ENCODE measurements around the gene NKD2. TPM values are rescaled to one million over a fixed set of nuclear protein-coding genes. Genes with fewer than 3 reads are reported as not detected.

Gene NKD2
- total and polyA plus RNA-seq, 9 of the 15 experiments (the other 6 are each of a cell fraction or from before 2014, with no cell fraction given), result 0.09 to 0.64 (median 0.27) TPM; not detected in 5

GRCh38 chr5:1015507-1015906 is 6.9 kb downstream of the NKD2 start:
- TF ChIP-seq, protein P1, sequence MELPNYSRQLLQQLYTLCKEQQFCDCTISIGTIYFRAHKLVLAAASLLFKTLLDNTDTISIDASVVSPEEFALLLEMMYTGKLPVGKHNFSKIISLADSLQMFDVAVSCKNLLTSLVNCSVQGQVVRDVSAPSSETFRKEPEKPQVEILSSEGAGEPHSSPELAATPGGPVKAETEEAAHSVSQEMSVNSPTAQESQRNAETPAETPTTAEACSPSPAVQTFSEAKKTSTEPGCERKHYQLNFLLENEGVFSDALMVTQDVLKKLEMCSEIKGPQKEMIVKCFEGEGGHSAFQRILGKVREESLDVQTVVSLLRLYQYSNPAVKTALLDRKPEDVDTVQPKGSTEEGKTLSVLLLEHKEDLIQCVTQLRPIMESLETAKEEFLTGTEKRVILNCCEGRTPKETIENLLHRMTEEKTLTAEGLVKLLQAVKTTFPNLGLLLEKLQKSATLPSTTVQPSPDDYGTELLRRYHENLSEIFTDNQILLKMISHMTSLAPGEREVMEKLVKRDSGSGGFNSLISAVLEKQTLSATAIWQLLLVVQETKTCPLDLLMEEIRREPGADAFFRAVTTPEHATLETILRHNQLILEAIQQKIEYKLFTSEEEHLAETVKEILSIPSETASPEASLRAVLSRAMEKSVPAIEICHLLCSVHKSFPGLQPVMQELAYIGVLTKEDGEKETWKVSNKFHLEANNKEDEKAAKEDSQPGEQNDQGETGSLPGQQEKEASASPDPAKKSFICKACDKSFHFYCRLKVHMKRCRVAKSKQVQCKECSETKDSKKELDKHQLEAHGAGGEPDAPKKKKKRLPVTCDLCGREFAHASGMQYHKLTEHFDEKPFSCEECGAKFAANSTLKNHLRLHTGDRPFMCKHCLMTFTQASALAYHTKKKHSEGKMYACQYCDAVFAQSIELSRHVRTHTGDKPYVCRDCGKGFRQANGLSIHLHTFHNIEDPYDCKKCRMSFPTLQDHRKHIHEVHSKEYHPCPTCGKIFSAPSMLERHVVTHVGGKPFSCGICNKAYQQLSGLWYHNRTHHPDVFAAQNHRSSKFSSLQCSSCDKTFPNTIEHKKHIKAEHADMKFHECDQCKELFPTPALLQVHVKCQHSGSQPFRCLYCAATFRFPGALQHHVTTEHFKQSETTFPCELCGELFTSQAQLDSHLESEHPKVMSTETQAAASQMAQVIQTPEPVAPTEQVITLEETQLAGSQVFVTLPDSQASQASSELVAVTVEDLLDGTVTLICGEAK (IDR thresholded peaks at IDR 0.05), result no peak
- TF ChIP-seq, protein P1 (CRISPR knock-in tag; IDR thresholded peaks at IDR 0.05), result no peak
- TF ChIP-seq, protein P2, sequence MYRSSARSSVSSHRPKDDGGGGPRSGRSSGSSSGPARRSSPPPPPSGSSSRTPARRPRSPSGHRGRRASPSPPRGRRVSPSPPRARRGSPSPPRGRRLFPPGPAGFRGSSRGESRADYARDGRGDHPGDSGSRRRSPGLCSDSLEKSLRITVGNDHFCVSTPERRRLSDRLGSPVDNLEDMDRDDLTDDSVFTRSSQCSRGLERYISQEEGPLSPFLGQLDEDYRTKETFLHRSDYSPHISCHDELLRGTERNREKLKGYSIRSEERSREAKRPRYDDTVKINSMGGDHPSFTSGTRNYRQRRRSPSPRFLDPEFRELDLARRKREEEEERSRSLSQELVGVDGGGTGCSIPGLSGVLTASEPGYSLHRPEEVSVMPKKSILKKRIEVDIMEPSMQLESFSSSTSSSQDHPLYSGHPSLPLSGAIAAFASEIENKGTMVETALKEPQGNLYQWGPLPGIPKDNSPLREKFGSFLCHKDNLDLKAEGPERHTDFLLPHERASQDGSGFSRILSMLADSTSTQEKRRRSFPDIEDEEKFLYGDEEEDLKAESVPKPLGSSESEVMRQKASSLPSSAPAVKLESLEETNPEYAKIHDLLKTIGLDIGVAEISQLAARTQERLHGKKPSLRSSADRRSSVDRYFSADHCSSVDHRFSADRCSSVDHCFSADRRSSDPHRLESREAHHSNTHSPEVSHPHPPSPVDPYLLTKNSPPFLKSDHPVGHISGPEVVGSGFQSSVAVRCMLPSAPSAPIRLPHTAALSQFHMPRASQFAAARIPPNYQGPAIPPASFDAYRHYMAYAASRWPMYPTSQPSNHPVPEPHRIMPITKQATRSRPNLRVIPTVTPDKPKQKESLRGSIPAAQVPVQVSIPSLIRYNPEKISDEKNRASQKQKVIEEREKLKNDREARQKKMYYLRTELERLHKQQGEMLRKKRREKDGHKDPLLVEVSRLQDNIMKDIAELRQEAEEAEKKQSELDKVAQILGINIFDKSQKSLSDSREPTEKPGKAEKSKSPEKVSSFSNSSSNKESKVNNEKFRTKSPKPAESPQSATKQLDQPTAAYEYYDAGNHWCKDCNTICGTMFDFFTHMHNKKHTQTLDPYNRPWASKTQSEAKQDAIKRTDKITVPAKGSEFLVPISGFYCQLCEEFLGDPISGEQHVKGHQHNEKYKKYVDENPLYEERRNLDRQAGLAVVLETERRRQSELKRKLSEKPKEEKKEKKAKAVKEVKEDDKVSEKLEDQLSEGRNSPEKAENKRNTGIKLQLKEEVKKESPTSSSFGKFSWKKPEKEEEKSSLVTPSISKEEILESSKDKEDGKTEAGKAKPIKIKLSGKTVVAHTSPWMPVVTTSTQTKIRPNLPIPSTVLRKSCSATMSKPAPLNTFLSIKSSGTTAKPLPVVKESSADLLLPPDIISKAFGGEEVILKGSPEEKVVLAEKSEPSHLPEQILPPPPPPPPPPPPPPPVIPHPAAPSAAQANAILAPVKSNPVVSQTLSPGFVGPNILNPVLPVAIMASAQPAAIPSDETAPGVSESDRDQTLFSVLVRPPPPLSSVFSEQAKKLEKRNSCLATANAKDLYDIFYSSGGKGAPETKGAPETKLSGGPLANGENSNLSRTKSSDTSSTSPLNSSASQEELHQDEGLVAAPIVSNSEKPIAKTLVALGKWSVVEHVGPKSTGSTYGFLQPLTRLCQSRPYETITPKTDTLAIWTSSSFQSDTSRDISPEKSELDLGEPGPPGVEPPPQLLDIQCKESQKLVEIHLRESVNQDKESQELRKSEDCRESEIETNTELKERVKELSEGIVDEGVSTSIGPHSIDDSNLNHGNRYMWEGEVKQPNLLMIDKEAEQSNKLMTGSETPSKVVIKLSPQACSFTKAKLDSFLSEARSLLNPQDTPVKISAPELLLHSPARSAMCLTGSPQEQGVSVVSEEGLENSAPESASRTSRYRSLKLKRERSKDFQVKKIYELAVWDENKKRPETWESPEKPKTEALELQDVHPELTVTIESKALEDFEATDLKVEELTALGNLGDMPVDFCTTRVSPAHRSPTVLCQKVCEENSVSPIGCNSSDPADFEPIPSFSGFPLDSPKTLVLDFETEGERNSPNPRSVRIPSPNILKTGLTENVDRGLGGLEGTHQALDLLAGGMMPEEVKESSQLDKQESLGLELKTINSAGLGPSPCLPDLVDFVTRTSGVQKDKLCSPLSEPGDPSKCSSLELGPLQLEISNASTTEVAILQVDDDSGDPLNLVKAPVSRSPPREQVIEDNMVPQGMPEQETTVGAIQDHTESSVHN (IDR thresholded peaks at IDR 0.05; ENCODE audit: borderline replicate concordance in 1 of 2, low read depth in 1 of 2), result no peak
- Histone ChIP-seq H3K9ac (ENCODE audit: insufficient read depth in 1 of 2, low read depth in 2 of 2, low read length in 2 of 2) (no peak overlapping the region), H3K4me2 (ENCODE audit: insufficient read depth, low read length) (no peak overlapping the region), H4K20me1 (replicated peaks; ENCODE audit: control insufficient read depth, insufficient read depth, low read length) (peaks cover 50% of the 10 kb centered on the region), H3K79me2 (ENCODE audit: control insufficient read depth, insufficient read depth, low read length) (no peaks in the 10 kb centered on the region), H3K27ac (ENCODE audit: extremely low read depth, low read depth, low read length) (no peak overlapping the region), H3K27me3 (ENCODE audit: control insufficient read depth in 2 of 2, insufficient read depth in 2 of 2, low read length in 2 of 2) (peaks cover 60 to 100% of the 10 kb centered on the region in 2 experiments), H3K9me1 (ENCODE audit: control insufficient read depth, insufficient read depth, low read length) (no peaks in the 10 kb centered on the region), H3K4me1 (replicated peaks in 1 of 2; ENCODE audit: control insufficient read depth in 2 of 2, insufficient read depth in 2 of 2, low read length in 2 of 2) (peaks cover 0 to 9% of the 10 kb centered on the region in 2 experiments; a peak in 2 of 5 replicates), H2AFZ (ENCODE audit: low read depth, low read length) (no peak overlapping the region), H3K9me3 (replicated peaks; ENCODE audit: control insufficient read depth, insufficient read depth, low read depth, low read length) (no peaks in the 10 kb centered on the region), H3K4me3 (no peak overlapping the region), H3K36me3 (ENCODE audit: control insufficient read depth, insufficient read depth, low read length) (no peaks in the 10 kb centered on the region)
- 2% methylated on average over 10 of the region's 10 CpGs for WGBS (ENCODE audit: insufficient coverage, low coverage, missing lambda C conversion rate)
- POLR2A ChIA-PET, result interaction anchor here (1.3 kb wide), 1 partner anchor 11 kb away, joined by 4 read pairs; no protein-coding TSS in a partner anchor
- BruUV-seq (replicated peaks), result no TSS peak
- intact Hi-C loops (cut with micrococcal nuclease) (no loop called here), in situ Hi-C loops (cut with MboI) (no loop called here)
- DNase-seq (ENCODE audit: extremely low read depth in 1 of 4, low spot score in 3 of 4), result no peak
- no peak for FAIRE-seq
- CTCF ChIA-PET (ENCODE audit: low intra/inter-chr PET ratio), result interaction anchor here (1.1 kb wide), 1 partner anchor 81 kb away, joined by 3 read pairs; no protein-coding TSS in a partner anchor
- ATAC-seq, result no peak

All from K562 (cell line).